HFFc6 (cell line): ENCODE results near the gene TRAPPC8. TPM values are rescaled to one million over a fixed set of nuclear protein-coding genes. Genes with fewer than 3 reads are reported as not detected.
"Not testable (repeated sequence)": the region's sequence is repeated elsewhere in the genome, so short reads cannot be mapped to it uniquely, and the experiment has no call there.

Experiments
- DNase-seq: peaks from one replicate; pipeline ENCODE4 v3.0.0-alpha.2; 2018
- H3K27ac Mint-ChIP-seq: 2 replicates; pipeline ENCODE4 v1.8.0; 2020; ENCODE audit warnings: mild to moderate bottlenecking, mixed read lengths
- H3K27me3 Mint-ChIP-seq: 2 replicates; pipeline ENCODE4 v1.8.0; 2021; ENCODE audit warnings: mild to moderate bottlenecking, moderate library complexity, mixed read lengths; ENCODE audit not compliant: insufficient read depth
- H3K36me3 Mint-ChIP-seq: 2 replicates; pipeline ENCODE4 v1.8.0; 2021; ENCODE audit warnings: low read depth, mixed read lengths
- H3K4me1 Mint-ChIP-seq: 2 replicates; pipeline ENCODE4 v1.8.0; 2020; ENCODE audit warnings: low read depth, mixed read lengths
- H3K4me3 Mint-ChIP-seq: 2 replicates; pipeline ENCODE4 v1.8.0; 2020; ENCODE audit warnings: mild to moderate bottlenecking, moderate library complexity, mixed read lengths
- H3K9me3 Mint-ChIP-seq: 2 replicates; pipeline ENCODE4 v1.8.0; 2020; ENCODE audit warnings: mild to moderate bottlenecking, mixed read lengths
- total RNA-seq, 6 experiments: library from RNA; stranded (reverse); fragmentation: NEBNext Ultra II Directional; extraction: Animal tissue kit (Norgen Biotek cat#: 25700); gene quantifications; 2 replicates in 1 of 6; 3 replicates in 5 of 6; pipeline ENCODE4 v1.2.3, GENCODE V29; 2021
- TF ChIP-seq, protein P1 (sequence below): fragments of 200-600 bp; sonication (generic); IDR thresholded peaks from 2 replicates; pipeline ENCODE4 v1.5.0; 2021; ENCODE audit warnings: antibody characterized with exemption, mild to moderate bottlenecking

The TRAPPC8 gene
- total RNA-seq, 6 experiments from 2014 or later = 26.0 to 31.4 (median 29.1) TPM

DNA sequence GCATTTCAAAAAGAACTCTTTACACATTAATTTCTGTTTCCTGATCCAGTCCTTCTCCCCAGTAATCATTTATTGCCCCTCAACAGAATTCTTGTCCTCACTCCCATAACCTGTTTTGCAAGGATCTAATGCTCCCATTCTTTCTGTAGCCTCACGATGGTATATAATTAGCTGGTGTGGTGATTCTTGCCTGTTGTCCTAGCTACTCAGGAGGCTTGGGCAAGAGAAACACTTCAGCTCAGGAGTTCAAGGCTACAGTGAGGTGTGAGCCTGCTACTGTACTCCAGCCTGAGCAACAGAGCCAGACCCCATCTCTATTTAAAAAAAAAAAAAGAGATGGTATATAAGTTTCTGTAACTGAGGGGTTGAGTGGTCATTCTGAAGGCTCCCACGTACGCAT, 7.7 kb upstream of the TRAPPC8 start:
- Mint-ChIP-seq H3K36me3 (no peaks in the 10 kb centered on the region), H3K9me3 (no peaks in the 10 kb centered on the region), H3K27ac (no peak overlapping the region), H3K4me1 (no peaks in the 10 kb centered on the region), H3K27me3 (peaks cover 4% of the 10 kb centered on the region), H3K4me3 (no peak overlapping the region)
- TF ChIP-seq, protein P1, sequence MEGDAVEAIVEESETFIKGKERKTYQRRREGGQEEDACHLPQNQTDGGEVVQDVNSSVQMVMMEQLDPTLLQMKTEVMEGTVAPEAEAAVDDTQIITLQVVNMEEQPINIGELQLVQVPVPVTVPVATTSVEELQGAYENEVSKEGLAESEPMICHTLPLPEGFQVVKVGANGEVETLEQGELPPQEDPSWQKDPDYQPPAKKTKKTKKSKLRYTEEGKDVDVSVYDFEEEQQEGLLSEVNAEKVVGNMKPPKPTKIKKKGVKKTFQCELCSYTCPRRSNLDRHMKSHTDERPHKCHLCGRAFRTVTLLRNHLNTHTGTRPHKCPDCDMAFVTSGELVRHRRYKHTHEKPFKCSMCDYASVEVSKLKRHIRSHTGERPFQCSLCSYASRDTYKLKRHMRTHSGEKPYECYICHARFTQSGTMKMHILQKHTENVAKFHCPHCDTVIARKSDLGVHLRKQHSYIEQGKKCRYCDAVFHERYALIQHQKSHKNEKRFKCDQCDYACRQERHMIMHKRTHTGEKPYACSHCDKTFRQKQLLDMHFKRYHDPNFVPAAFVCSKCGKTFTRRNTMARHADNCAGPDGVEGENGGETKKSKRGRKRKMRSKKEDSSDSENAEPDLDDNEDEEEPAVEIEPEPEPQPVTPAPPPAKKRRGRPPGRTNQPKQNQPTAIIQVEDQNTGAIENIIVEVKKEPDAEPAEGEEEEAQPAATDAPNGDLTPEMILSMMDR = no peak
- no peak for DNase-seq

DNA sequence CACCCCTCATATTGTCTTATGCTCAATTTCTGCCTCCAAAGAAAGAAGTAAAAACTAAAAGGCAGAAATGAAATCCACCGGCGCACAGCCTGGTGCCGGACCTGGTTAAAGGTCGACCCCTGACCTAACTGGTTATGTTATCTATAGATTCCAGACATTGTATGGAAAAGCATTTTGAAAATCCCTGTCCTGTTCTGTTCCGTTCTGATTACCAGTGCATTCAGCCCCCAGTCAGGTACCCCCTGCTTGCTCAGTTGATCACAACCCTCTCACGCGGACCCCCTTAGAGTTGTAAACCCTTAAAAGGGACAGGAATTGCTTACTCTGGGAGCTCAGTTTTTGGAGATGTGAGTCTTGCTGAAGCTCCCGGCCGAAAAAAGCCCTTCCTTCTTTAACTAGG, 5.4 kb upstream of the TRAPPC8 start:
- H3K9me3 Mint-ChIP-seq = not testable (repeated sequence)

DNA sequence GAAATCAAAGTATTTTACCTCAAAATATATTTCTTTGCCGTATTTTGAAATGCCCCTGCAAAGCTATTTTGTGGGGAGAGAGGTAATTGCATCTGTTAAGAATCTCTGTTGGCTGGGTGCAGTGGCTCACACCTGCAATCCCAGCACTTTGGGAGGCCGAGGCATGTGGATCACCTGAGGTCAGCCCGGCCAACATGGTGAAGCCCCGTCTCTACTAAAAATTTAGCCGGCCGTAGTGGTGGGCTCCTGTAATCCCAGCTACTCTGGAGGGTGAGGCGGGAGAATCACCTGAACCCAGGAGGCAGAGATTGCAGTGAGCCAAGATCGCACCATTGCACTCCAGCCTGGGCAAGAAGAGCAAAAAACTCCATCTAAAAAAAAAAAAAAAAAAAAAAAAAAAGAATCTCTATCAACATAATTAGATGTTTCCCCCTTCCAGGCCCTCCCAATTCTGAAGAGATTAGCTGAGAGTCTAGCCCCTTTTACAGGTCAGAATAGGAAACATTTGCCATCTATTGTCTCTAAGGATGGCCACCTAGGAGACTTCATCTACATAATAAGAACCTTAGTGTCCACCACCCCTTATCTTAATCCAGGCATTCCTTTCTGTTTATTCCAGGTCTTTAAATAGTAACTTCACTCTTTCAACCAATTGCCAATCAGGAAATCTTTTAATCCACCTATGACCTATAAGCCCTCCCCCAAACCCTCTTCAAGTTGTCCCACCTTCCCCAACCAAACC, 3.5 kb upstream of the TRAPPC8 start:
- peaks cover 2% of the 10 kb centered on the region for H3K36me3 Mint-ChIP-seq
- TF ChIP-seq, protein P1 = no peak

More for the DNA sequence above, 5.4 kb upstream of the TRAPPC8 start:
- peaks cover 13% of the 10 kb centered on the region for H3K4me1 Mint-ChIP-seq
- not testable (repeated sequence) for H3K4me3 Mint-ChIP-seq, H3K27me3 Mint-ChIP-seq, H3K27ac Mint-ChIP-seq, DNase-seq, H3K36me3 Mint-ChIP-seq

DNA sequence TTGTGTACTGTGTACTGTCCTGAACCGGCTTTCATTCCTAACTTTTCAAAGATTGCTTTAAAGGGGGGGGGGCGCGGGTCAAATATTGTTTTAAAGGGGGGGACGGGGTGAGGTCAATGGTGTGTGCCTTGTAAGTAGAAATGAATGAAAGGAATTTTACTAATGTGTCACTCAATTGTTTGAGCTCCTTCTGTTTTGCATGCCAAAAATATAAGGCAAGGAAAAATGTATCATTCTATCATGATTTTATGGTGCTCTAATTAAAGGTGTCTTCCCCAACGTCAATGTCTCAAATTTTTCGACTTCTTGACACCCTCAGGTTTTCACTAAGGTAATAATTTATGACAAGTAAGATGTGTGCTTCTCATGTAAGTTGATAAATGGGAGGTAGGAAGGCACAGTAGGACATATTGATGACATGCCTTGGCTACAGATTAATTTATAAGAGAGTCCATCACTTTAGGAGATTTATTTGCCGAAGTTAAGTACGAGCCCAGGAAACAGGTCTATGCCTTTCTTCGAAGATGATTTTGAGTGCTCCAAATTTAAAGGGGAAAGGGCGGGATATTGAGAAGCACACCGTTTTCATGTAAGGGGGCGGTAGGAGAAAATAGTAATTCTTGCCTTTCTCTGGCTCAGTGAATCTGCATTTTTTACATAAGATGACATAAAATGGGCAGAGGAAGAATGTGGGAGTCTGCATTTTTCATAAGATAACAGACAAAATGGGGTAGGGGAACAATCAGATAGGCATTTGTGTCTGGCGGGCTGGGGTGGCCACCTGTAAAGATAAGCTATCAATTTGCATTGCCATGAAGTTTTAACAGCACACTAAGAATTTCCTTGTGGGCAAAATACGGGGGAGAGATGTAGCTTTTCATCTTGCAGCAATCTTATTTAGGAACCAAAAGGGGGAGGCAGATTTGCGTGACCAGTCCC, 1.2 kb upstream of the TRAPPC8 start:
- TF ChIP-seq, protein P1 = no peak

More for the DNA sequence above, 3.5 kb upstream of the TRAPPC8 start:
- Mint-ChIP-seq H3K9me3 (no peaks in the 10 kb centered on the region), H3K4me3 (no peak overlapping the region), H3K27me3 (peaks cover 3% of the 10 kb centered on the region), H3K4me1 (peaks cover 17% of the 10 kb centered on the region), H3K27ac (no peak overlapping the region)
- DNase-seq = no peak

DNA sequence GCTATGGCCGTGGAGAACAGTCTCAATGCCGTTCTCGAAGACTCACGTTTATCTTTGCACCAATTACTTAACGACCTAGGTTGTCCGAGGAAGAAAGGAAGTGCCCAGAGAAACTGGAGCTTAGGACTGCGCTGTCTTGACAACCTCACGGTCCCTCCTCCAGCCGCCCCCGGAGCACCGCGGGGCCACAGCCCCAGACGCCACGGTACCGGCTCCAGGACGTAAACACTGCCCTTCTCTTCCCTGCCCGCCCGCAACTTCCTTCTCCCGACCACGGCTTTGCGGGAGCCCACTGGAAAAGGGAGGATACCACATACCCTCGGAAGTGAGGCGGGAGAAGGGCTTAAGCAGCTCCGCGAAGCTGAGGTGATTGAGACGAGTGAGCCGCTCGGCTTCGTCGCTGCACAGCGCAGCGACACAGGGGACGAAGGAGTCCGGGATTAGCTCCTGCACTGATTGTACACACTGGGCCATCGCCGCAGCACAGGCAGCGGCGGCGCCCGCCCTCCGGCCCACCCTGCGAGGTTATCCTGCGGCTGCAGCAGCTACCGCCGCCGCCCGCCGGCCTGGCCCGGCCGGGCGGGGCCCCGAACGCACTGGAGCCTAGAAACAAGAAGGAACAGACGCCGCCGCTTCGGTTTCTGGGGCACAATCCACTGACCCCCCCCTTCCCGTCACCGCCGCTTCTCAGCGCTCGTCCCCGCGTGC, 483 bp downstream of the TRAPPC8 start:
- peak overlapping the region; percentile 98 for H3K4me3 Mint-ChIP-seq
- H3K9me3 Mint-ChIP-seq = no peaks in the 10 kb centered on the region
- H3K4me1 Mint-ChIP-seq = peaks cover 34% of the 10 kb centered on the region
- peaks cover 14% of the 10 kb centered on the region for H3K36me3 Mint-ChIP-seq
- TF ChIP-seq, protein P1 = no peak; the same call in 1 of the 2 replicates
- H3K27me3 Mint-ChIP-seq = peaks cover 2% of the 10 kb centered on the region
- DNase-seq = peak; percentile 35
- H3K27ac Mint-ChIP-seq = peak overlapping the region; percentile 99

More for the DNA sequence above, 1.2 kb upstream of the TRAPPC8 start:
- Mint-ChIP-seq H3K4me1 (peaks cover 33% of the 10 kb centered on the region), H3K27ac (peak overlapping the region; percentile 99), H3K27me3 (peaks cover 3% of the 10 kb centered on the region), H3K4me3 (peak overlapping the region; percentile 98), H3K9me3 (no peaks in the 10 kb centered on the region), H3K36me3 (peaks cover 12% of the 10 kb centered on the region)
- DNase-seq = no peak
